Central memory CD8-positive, alpha-beta T cell (primary cell): ENCODE measurements around the gene KLF4.

ENCODE experiments used
- ATAC-seq: fragments of 150-1000 bp; cut with Tn5 transposase; replicated peaks from 2 replicates; pipeline ENCODE4 v1.10.0; 2022; ENCODE audit warnings: mild to moderate bottlenecking, moderate FRiP score, moderate number of reproducible peaks; ENCODE audit not compliant: poor library complexity, severe bottlenecking; ENCODE audit errors: extremely low read depth
- DNase-seq, 2 donors: peaks; one replicate each; pipeline ENCODE4 v3.0.0; 2021; ENCODE audit warnings: low spot score in 2 of 2
- H3K27ac Mint-ChIP-seq: one replicate; pipeline ENCODE4 v1.8.0; 2022; ENCODE audit warnings: low read depth, mild to moderate bottlenecking, moderate library complexity, mixed read lengths
- H3K27me3 Mint-ChIP-seq: one replicate; pipeline ENCODE4 v1.8.0; 2022; ENCODE audit warnings: mixed read lengths
- H3K36me3 Mint-ChIP-seq: one replicate; pipeline ENCODE4 v1.8.0; 2022; ENCODE audit warnings: mild to moderate bottlenecking, moderate library complexity, mixed read lengths; ENCODE audit not compliant: insufficient read depth
- H3K4me1 Mint-ChIP-seq: one replicate; pipeline ENCODE4 v1.8.0; 2022; ENCODE audit warnings: mixed read lengths
- H3K4me3 Mint-ChIP-seq: one replicate; pipeline ENCODE4 v1.8.0; 2022; ENCODE audit warnings: mild to moderate bottlenecking, moderate library complexity, mixed read lengths
- H3K9me3 Mint-ChIP-seq: one replicate; pipeline ENCODE4 v1.8.0; 2022; ENCODE audit warnings: mixed read lengths

Gene KLF4

GRCh38 chr9:107462691-107463090, 26.9 kb downstream of the KLF4 start:
- Mint-ChIP-seq H3K4me1 (no peaks in the 10 kb centered on the region), H3K9me3 (no peaks in the 10 kb centered on the region), H3K27ac (no peak overlapping the region), H3K36me3 (no peaks in the 10 kb centered on the region), H3K27me3 (peaks cover 38% of the 10 kb centered on the region), H3K4me3 (no peak overlapping the region)
- ATAC-seq = no peak
- no peak for DNase-seq

DNA sequence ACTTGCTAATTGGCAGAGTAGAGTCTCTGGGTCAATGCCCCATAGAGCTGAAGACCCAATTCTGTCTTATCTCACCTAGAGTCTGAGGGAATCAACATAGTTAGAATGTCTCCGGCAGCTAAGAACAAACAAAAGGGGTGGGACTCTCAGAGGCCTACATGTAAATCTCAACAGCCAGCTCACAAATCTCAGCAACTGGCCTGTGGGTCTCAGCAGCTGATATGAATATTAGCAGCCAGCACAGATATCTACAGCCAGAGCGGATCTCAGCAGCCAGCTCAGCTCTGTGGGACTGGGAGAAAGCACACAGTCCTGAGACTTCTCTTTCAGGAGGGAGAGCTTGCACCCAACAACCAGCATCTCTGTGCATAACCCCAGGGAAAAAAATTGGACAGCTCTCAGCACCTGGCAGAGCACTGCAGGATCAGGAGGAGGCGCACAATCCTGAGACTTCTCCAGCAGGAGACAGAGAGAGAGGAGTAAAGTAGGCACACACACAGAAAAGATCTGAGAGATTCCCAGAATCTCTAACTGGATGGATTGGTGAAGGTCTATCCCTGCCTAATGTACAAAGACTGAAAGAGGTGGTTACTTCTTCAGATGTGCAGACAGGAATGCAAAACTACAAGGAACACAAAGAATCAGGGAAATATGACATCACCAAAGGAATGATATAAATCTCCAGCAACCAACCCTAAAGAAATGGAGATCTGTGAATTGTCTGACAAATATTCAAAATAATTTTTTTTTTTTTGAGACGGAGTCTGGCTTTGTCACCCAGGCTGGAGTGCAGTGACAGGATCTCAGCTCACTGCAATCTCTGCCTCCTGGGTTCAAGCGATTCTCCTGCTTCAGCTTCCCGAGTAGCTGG, 29.2 kb downstream of the KLF4 start:
- no peaks in the 10 kb centered on the region for H3K36me3 Mint-ChIP-seq
- ATAC-seq (no peak), DNase-seq (no peak)
- no peaks in the 10 kb centered on the region for H3K9me3 Mint-ChIP-seq
- H3K4me3 Mint-ChIP-seq = no peak overlapping the region
- H3K4me1 Mint-ChIP-seq = no peaks in the 10 kb centered on the region
- no peak overlapping the region for H3K27ac Mint-ChIP-seq
- H3K27me3 Mint-ChIP-seq = peaks cover 26% of the 10 kb centered on the region

DNA sequence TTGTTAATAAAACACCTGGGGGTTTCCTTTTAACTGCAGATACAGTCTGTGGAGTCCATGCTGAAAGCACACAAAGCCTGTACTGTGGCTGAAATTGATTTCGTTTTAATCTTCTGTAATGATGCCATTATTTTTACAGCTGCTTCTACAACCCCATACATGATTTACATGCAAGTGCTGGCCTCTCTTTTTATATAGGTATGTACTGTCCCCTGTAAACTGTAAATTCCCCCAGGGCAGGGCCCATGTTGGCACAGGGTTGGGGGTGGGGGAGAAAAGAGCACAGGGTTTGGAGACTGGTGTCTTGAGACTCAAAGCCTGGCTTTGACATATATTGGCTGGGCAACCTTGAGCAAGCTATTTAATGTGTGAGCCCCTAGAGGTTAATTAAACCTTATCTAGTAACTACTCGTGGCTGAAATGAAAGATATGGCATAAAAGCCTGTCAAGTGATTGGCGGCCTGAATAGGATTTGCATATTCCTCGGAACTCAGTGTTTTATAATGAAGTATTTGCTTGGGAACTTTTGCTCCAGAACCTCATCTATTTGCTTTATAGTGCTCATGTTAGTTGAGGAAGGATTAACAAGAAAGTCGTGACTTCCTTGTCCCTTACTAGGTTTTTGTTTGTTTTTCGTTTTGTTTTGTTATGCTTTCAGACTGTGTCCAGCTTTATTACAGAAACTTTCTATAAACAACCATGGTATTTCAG, 34.0 kb downstream of the KLF4 start:
- Mint-ChIP-seq H3K27me3 (peaks cover 45% of the 10 kb centered on the region), H3K9me3 (no peaks in the 10 kb centered on the region)
- no peak for ATAC-seq

GRCh38 chr9:107453479-107453878, 36.1 kb downstream of the KLF4 start:
- H3K27ac Mint-ChIP-seq = no peak overlapping the region
- H3K4me3 Mint-ChIP-seq = no peak overlapping the region
- no peak for DNase-seq
- no peaks in the 10 kb centered on the region for H3K9me3 Mint-ChIP-seq
- ATAC-seq = no peak
- H3K4me1 Mint-ChIP-seq = no peaks in the 10 kb centered on the region
- no peaks in the 10 kb centered on the region for H3K36me3 Mint-ChIP-seq
- H3K27me3 Mint-ChIP-seq = peaks cover 46% of the 10 kb centered on the region

More for the DNA sequence above, 34.0 kb downstream of the KLF4 start:
- H3K4me3 Mint-ChIP-seq = no peak overlapping the region
- DNase-seq = no peak
- H3K36me3 Mint-ChIP-seq = no peaks in the 10 kb centered on the region
- H3K27ac Mint-ChIP-seq = no peak overlapping the region
- H3K4me1 Mint-ChIP-seq = no peaks in the 10 kb centered on the region

DNA sequence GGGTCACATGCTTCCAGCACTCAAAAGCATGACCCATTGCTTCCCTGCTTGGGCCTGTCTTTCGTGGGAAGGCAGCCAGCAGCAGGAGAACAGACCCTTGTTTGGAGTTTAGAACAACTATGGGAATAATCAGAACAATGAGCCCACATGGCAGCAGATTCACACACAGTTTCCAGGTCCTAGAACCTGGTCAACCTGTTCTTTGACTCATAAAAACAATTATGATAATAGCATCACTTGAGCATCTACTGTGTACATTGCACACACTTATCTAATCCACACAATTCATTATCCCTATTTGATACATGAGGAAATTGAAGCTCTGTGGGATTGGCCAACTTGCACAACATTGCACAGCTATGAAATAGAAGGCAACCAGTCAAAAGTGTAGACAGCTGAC, 41.7 kb downstream of the KLF4 start:
- Mint-ChIP-seq H3K36me3 (no peaks in the 10 kb centered on the region), H3K27ac (no peak overlapping the region), H3K4me1 (no peaks in the 10 kb centered on the region), H3K4me3 (no peak overlapping the region), H3K9me3 (no peaks in the 10 kb centered on the region), H3K27me3 (peaks cover 18% of the 10 kb centered on the region)
- ATAC-seq (no peak), DNase-seq (no peak)

- H3K27me3 Mint-ChIP-seq = peaks cover 16% of the 10 kb centered on the region
- no peak for ATAC-seq
- H3K4me1 Mint-ChIP-seq = no peaks in the 10 kb centered on the region
- no peak overlapping the region for H3K4me3 Mint-ChIP-seq
- no peak for DNase-seq
- H3K27ac Mint-ChIP-seq = no peak overlapping the region
- H3K9me3 Mint-ChIP-seq = no peaks in the 10 kb centered on the region
- no peaks in the 10 kb centered on the region for H3K36me3 Mint-ChIP-seq
These were observed 42.5 kb downstream of the KLF4 start for GRCh38 chr9:107447081-107447480.

- no peaks in the 10 kb centered on the region for H3K36me3 Mint-ChIP-seq
- H3K9me3 Mint-ChIP-seq = no peaks in the 10 kb centered on the region
- ATAC-seq = no peak
- no peaks in the 10 kb centered on the region for H3K4me1 Mint-ChIP-seq
- H3K27me3 Mint-ChIP-seq = peaks cover 10% of the 10 kb centered on the region
- no peak overlapping the region for H3K4me3 Mint-ChIP-seq
- H3K27ac Mint-ChIP-seq = no peak overlapping the region
- DNase-seq = no peak
These were observed 43.1 kb downstream of the KLF4 start for GRCh38 chr9:107446491-107446890.

DNA sequence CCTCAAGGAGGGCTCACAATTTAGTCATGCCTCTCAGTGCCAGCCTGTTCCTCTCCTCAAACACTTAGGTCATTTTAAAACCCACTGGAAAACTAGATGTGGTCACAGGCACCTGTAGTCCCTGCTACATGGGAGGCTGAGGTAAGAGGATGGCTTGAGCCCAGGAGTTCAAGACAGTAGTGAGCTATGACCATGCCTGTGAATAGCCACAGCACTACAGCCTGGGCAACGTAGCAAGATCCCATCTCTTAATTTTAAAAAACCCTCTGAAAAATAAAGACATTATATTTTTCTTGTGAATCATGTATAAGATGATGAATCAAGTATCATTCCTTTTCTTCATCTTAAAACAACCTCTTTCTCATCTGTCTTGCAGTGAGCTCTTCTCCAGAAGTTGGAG, 45.8 kb downstream of the KLF4 start:
- Mint-ChIP-seq H3K4me3 (no peak overlapping the region), H3K27ac (no peak overlapping the region), H3K9me3 (no peaks in the 10 kb centered on the region), H3K4me1 (no peaks in the 10 kb centered on the region), H3K36me3 (no peaks in the 10 kb centered on the region), H3K27me3 (peaks cover 9% of the 10 kb centered on the region)
- no peak for ATAC-seq
- DNase-seq = no peak

DNA sequence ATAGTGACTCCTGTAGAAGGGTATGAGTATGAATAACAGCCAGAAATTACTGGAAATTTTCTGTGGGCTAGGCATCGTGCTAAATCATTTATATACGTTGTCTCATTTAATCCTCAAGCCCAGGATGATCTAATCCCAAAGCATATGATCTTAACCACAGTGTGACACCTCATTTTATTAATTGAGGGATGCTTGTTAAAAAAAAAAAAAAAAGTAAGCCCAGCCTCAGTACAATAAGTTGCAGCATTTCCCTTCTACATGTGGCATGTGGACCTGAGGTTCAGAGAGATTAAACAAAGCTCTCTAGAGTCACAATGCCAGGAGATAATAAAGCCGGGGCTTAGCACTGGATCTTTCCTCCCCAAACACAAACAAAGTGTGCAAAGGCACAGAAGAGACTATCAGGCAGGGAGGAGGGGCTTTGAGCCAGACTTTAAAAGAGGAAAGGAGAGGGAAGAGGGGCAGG, 49.5 kb downstream of the KLF4 start:
- Mint-ChIP-seq H3K36me3 (no peaks in the 10 kb centered on the region), H3K4me3 (no peak overlapping the region), H3K9me3 (no peaks in the 10 kb centered on the region), H3K4me1 (no peaks in the 10 kb centered on the region), H3K27me3 (peaks cover 20% of the 10 kb centered on the region), H3K27ac (no peak overlapping the region)
- ATAC-seq = no peak
- no peak for DNase-seq

- Mint-ChIP-seq H3K27ac (no peak overlapping the region), H3K4me1 (no peaks in the 10 kb centered on the region), H3K36me3 (no peaks in the 10 kb centered on the region), H3K27me3 (peaks cover 28% of the 10 kb centered on the region), H3K4me3 (no peak overlapping the region), H3K9me3 (no peaks in the 10 kb centered on the region)
- DNase-seq = no peak
- no peak for ATAC-seq
These were observed 51.1 kb downstream of the KLF4 start for GRCh38 chr9:107438211-107439031.

GRCh38 chr9:107437716-107438115, 51.9 kb downstream of the KLF4 start:
- no peaks in the 10 kb centered on the region for H3K4me1 Mint-ChIP-seq

GRCh38 chr9:107435415-107435814, 54.2 kb downstream of the KLF4 start:
- Mint-ChIP-seq H3K4me3 (no peak overlapping the region), H3K36me3 (no peaks in the 10 kb centered on the region), H3K27ac (no peak overlapping the region), H3K27me3 (peaks cover 25% of the 10 kb centered on the region), H3K4me1 (no peaks in the 10 kb centered on the region), H3K9me3 (no peaks in the 10 kb centered on the region)
- DNase-seq (no peak), ATAC-seq (no peak)

More at GRCh38 chr9:107437716-107438115, 51.9 kb downstream of the KLF4 start:
- ATAC-seq (no peak), DNase-seq (no peak)
- Mint-ChIP-seq H3K9me3 (no peaks in the 10 kb centered on the region), H3K27ac (no peak overlapping the region), H3K4me3 (no peak overlapping the region), H3K27me3 (peaks cover 28% of the 10 kb centered on the region), H3K36me3 (no peaks in the 10 kb centered on the region)
